GM23338 (cell line): ENCODE measurements around the gene FOXP1. TPM values are rescaled to one million over a fixed set of nuclear protein-coding genes. Genes with fewer than 3 reads are reported as not detected.

Experiments
- ATAC-seq: fragments of 200-7000 bp; cut with Tn5 transposase; 3 replicates; pipeline ENCODE4 v1.9.1; 2020
- DNase-seq: peaks from one replicate; pipeline ENCODE4 v3.0.0-alpha.2; 2015; ENCODE audit warnings: low spot score
- H2AFZ ChIP-seq: fragments of 200-600 bp; sonication (generic); 2 replicates; pipeline ENCODE4 v1.8.0; 2016; ENCODE audit warnings: antibody characterized with exemption, mild to moderate bottlenecking, moderate library complexity
- H3F3A ChIP-seq: fragments of 200-600 bp; sonication (generic); replicated peaks from 2 replicates; pipeline ENCODE4 v1.8.0; 2017; ENCODE audit warnings: antibody characterized with exemption, mixed run types, low read depth
- H3K27ac ChIP-seq: fragments of 200-600 bp; sonication (generic); 2 replicates; pipeline ENCODE4 v1.6.1; 2016; ENCODE audit warnings: low read depth
- H3K27me3 ChIP-seq: fragments of 200-600 bp; sonication (generic); 2 replicates; pipeline ENCODE4 v1.8.0; 2016; ENCODE audit warnings: mild to moderate bottlenecking, mixed run types, moderate library complexity; ENCODE audit not compliant: insufficient read depth
- H3K36me3 ChIP-seq: fragments of 200-600 bp; sonication (generic); 2 replicates; pipeline ENCODE4 v1.8.0; 2016; ENCODE audit warnings: mild to moderate bottlenecking; ENCODE audit not compliant: insufficient read depth
- H3K4me1 ChIP-seq: fragments of 200-600 bp; sonication (generic); 2 replicates; pipeline ENCODE4 v1.8.0; 2016; ENCODE audit warnings: mild to moderate bottlenecking, moderate library complexity; ENCODE audit not compliant: insufficient read depth
- H3K4me2 ChIP-seq: fragments of 200-600 bp; sonication (generic); 2 replicates; pipeline ENCODE4 v1.7.1; 2017; ENCODE audit warnings: mixed run types
- H3K4me3 ChIP-seq: fragments of 200-600 bp; sonication (generic); 2 replicates; pipeline ENCODE4 v1.6.1; 2016; ENCODE audit warnings: mixed run types
- H3K79me2 ChIP-seq: fragments of 200-600 bp; sonication (generic); replicated peaks from 2 replicates; pipeline ENCODE4 v1.8.0; 2017; ENCODE audit warnings: mild to moderate bottlenecking; ENCODE audit not compliant: insufficient read depth
- H3K9me2 ChIP-seq: fragments of 200-600 bp; sonication (generic); 2 replicates; pipeline ENCODE4 v1.8.0; 2017; ENCODE audit not compliant: insufficient read depth
- H4K20me1 ChIP-seq: fragments of 200-600 bp; sonication (generic); replicated peaks from 2 replicates; pipeline ENCODE4 v1.8.0; 2017; ENCODE audit warnings: mild to moderate bottlenecking; ENCODE audit not compliant: insufficient read depth
- H3K27ac Mint-ChIP-seq: 2 replicates; pipeline ENCODE4 v1.8.0; 2020; ENCODE audit warnings: inconsistent platforms, mild to moderate bottlenecking, moderate library complexity, mixed read lengths
- H3K27me3 Mint-ChIP-seq: 3 replicates; pipeline ENCODE4 v1.8.0; 2022; ENCODE audit warnings: low read depth, mild to moderate bottlenecking, moderate library complexity, mixed read lengths, inconsistent platforms; ENCODE audit not compliant: insufficient read depth, poor library complexity
- H3K36me3 Mint-ChIP-seq: 3 replicates; pipeline ENCODE4 v1.8.0; 2021; ENCODE audit warnings: low read depth, mild to moderate bottlenecking, inconsistent platforms, moderate library complexity, mixed read lengths
- H3K4me1 Mint-ChIP-seq: 3 replicates; pipeline ENCODE4 v1.8.0; 2020; ENCODE audit warnings: mild to moderate bottlenecking, inconsistent platforms, mixed read lengths
- H3K4me3 Mint-ChIP-seq: 3 replicates; pipeline ENCODE4 v1.8.0; 2021; ENCODE audit warnings: moderate library complexity, mild to moderate bottlenecking, inconsistent platforms, mixed read lengths
- H3K9me3 Mint-ChIP-seq: 3 replicates; pipeline ENCODE4 v1.8.0; 2020; ENCODE audit warnings: moderate library complexity, mild to moderate bottlenecking, inconsistent platforms, mixed read lengths
- CREB1 ChIP-seq: fragments of 250-450 bp; sonication (Bioruptor Pico); IDR thresholded peaks from 2 replicates; pipeline ENCODE4 v1.5.0; 2020; ENCODE audit warnings: low read depth, mild to moderate bottlenecking, moderate library complexity
- EZH2 ChIP-seq: fragments of 200-600 bp; sonication (generic); IDR thresholded peaks from one replicate; pipeline ENCODE4 v1.8.0; 2017; ENCODE audit warnings: antibody characterized with exemption, mild to moderate bottlenecking, low read depth; ENCODE audit not compliant: unreplicated experiment
- EZH2phosphoT487 ChIP-seq: fragments of 200-600 bp; sonication (generic); IDR thresholded peaks from one replicate; pipeline ENCODE4 v1.8.1; 2018; ENCODE audit warnings: antibody characterized with exemption; ENCODE audit not compliant: unreplicated experiment
- NANOG ChIP-seq: IDR thresholded peaks from 2 replicates; pipeline ENCODE4 v1.6.1; 2016; ENCODE audit warnings: antibody characterized with exemption, borderline replicate concordance
- ZNF331 ChIP-seq: fragments of 250-450 bp; sonication (Bioruptor Pico); IDR thresholded peaks from 2 replicates; pipeline ENCODE4 v1.5.0; 2020; ENCODE audit warnings: low read depth, mild to moderate bottlenecking, moderate library complexity
- polyA plus RNA-seq: library from polyadenylated mRNA; unstranded; fragments of >200 nt; fragmentation: Nextera tagmentation; extraction: Ambion mirVana; gene quantifications from 2 replicates; pipeline ENCODE4 v1.2.1, GENCODE V29; 2016
- total RNA-seq: library from RNA; depleted of rRNA; stranded (reverse); fragments of >200 nt; shearing (Covaris generic); gene quantifications from 2 replicates; pipeline ENCODE4 v1.2.3, GENCODE V29; 2014
- TF ChIP-seq, protein P1 (sequence below): fragments of 250-450 bp; sonication (Bioruptor Pico); IDR thresholded peaks from 2 replicates; pipeline ENCODE4 v1.5.0; 2020; ENCODE audit warnings: mild to moderate bottlenecking, moderate library complexity
- TF ChIP-seq, protein P2 (sequence below), 2 experiments: fragments of 200-600 bp in 1 of 2; sonication (generic) in 1 of 2; conservative IDR thresholded peaks; 2 replicates each; pipeline versions ENCODE4 v1.5.1 to v1.6.1; 2016 to 2017; ENCODE audit warnings: antibody characterized with exemption in 2 of 2, low read depth in 2 of 2, mild to moderate bottlenecking in 2 of 2, moderate library complexity in 1 of 2
- TF ChIP-seq, protein P3 (sequence below): IDR thresholded peaks from 2 replicates; pipeline ENCODE4 v1.6.1; 2016; ENCODE audit warnings: antibody characterized with exemption

Gene FOXP1
- total and polyA plus RNA-seq, 2 experiments from 2014 or later = 32.9 to 35.5 TPM

GRCh38 chr3:71303627-71304200 lies 279.8 kb downstream of the FOXP1 start (continued):
- TF ChIP-seq, protein P1, sequence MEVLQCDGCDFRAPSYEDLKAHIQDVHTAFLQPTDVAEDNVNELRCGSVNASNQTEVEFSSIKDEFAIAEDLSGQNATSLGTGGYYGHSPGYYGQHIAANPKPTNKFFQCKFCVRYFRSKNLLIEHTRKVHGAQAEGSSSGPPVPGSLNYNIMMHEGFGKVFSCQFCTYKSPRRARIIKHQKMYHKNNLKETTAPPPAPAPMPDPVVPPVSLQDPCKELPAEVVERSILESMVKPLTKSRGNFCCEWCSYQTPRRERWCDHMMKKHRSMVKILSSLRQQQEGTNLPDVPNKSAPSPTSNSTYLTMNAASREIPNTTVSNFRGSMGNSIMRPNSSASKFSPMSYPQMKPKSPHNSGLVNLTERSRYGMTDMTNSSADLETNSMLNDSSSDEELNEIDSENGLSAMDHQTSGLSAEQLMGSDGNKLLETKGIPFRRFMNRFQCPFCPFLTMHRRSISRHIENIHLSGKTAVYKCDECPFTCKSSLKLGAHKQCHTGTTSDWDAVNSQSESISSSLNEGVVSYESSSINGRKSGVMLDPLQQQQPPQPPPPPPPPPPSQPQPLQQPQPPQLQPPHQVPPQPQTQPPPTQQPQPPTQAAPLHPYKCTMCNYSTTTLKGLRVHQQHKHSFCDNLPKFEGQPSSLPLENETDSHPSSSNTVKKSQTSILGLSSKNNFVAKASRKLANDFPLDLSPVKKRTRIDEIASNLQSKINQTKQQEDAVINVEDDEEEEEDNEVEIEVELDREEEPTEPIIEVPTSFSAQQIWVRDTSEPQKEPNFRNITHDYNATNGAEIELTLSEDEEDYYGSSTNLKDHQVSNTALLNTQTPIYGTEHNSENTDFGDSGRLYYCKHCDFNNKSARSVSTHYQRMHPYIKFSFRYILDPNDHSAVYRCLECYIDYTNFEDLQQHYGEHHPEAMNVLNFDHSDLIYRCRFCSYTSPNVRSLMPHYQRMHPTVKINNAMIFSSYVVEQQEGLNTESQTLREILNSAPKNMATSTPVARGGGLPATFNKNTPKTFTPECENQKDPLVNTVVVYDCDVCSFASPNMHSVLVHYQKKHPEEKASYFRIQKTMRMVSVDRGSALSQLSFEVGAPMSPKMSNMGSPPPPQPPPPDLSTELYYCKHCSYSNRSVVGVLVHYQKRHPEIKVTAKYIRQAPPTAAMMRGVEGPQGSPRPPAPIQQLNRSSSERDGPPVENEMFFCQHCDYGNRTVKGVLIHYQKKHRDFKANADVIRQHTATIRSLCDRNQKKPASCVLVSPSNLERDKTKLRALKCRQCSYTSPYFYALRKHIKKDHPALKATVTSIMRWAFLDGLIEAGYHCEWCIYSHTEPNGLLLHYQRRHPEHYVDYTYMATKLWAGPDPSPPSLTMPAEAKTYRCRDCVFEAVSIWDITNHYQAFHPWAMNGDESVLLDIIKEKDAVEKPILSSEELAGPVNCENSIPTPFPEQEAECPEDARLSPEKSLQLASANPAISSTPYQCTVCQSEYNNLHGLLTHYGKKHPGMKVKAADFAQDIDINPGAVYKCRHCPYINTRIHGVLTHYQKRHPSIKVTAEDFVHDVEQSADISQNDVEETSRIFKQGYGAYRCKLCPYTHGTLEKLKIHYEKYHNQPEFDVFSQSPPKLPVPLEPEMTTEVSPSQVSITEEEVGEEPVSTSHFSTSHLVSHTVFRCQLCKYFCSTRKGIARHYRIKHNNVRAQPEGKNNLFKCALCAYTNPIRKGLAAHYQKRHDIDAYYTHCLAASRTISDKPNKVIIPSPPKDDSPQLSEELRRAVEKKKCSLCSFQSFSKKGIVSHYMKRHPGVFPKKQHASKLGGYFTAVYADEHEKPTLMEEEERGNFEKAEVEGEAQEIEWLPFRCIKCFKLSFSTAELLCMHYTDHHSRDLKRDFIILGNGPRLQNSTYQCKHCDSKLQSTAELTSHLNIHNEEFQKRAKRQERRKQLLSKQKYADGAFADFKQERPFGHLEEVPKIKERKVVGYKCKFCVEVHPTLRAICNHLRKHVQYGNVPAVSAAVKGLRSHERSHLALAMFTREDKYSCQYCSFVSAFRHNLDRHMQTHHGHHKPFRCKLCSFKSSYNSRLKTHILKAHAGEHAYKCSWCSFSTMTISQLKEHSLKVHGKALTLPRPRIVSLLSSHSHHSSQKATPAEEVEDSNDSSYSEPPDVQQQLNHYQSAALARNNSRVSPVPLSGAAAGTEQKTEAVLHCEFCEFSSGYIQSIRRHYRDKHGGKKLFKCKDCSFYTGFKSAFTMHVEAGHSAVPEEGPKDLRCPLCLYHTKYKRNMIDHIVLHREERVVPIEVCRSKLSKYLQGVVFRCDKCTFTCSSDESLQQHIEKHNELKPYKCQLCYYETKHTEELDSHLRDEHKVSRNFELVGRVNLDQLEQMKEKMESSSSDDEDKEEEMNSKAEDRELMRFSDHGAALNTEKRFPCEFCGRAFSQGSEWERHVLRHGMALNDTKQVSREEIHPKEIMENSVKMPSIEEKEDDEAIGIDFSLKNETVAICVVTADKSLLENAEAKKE (CRISPR knock-in tag) = no peak
- no peak for TF ChIP-seq EZH2
- no peak for TF ChIP-seq CREB1
- TF ChIP-seq ZNF331 (CRISPR knock-in tag) = no peak

- Histone ChIP-seq H3K9me2 (no peaks in the 10 kb centered on the region), H3K4me2 (peak overlapping the region; percentile 87), H3K4me3 (no peak overlapping the region), H3K36me3 (no peaks in the 10 kb centered on the region), H3K27me3 (peaks cover 8% of the 10 kb centered on the region; the same call in 1 of the 2 replicates), H2AFZ (no peak overlapping the region), H3F3A (no peaks in the 10 kb centered on the region; the same call in 1 of the 2 replicates), H3K4me1 (peaks cover 71% of the 10 kb centered on the region), H4K20me1 (no peaks in the 10 kb centered on the region), H3K79me2 (peaks cover 51% of the 10 kb centered on the region), H3K27ac (no peak overlapping the region)
- ATAC-seq = no peak
- no peak for DNase-seq
- H3K27ac Mint-ChIP-seq = no peak overlapping the region
- H3K9me3 Mint-ChIP-seq = no peaks in the 10 kb centered on the region
- H3K27me3 Mint-ChIP-seq = peaks cover 1% of the 10 kb centered on the region
- H3K4me3 Mint-ChIP-seq = peak overlapping the region; percentile 45
- peaks cover 4% of the 10 kb centered on the region; the same call in 2 of the 3 replicates for H3K36me3 Mint-ChIP-seq
- peaks cover 70% of the 10 kb centered on the region for H3K4me1 Mint-ChIP-seq
- TF ChIP-seq EZH2phosphoT487 = no peak
- TF ChIP-seq, protein P2, sequence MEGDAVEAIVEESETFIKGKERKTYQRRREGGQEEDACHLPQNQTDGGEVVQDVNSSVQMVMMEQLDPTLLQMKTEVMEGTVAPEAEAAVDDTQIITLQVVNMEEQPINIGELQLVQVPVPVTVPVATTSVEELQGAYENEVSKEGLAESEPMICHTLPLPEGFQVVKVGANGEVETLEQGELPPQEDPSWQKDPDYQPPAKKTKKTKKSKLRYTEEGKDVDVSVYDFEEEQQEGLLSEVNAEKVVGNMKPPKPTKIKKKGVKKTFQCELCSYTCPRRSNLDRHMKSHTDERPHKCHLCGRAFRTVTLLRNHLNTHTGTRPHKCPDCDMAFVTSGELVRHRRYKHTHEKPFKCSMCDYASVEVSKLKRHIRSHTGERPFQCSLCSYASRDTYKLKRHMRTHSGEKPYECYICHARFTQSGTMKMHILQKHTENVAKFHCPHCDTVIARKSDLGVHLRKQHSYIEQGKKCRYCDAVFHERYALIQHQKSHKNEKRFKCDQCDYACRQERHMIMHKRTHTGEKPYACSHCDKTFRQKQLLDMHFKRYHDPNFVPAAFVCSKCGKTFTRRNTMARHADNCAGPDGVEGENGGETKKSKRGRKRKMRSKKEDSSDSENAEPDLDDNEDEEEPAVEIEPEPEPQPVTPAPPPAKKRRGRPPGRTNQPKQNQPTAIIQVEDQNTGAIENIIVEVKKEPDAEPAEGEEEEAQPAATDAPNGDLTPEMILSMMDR (conservative IDR thresholded peaks at IDR 0.05; ENCODE audit: low read depth in 2 of 2) = no peak
- TF ChIP-seq NANOG = no peak
- no peak for TF ChIP-seq CREB1
- TF ChIP-seq, protein P3, sequence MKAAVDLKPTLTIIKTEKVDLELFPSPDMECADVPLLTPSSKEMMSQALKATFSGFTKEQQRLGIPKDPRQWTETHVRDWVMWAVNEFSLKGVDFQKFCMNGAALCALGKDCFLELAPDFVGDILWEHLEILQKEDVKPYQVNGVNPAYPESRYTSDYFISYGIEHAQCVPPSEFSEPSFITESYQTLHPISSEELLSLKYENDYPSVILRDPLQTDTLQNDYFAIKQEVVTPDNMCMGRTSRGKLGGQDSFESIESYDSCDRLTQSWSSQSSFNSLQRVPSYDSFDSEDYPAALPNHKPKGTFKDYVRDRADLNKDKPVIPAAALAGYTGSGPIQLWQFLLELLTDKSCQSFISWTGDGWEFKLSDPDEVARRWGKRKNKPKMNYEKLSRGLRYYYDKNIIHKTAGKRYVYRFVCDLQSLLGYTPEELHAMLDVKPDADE = no peak
- TF ChIP-seq ZNF331 (CRISPR knock-in tag) = no peak
Measured at GRCh38 chr3:71302604-71303003, 280.9 kb downstream of the FOXP1 start.
